HG03097 (cell line): ENCODE data around the gene ANTXRL.
"Not testable (repeated sequence)": the region's sequence is repeated elsewhere in the genome, so short reads cannot be mapped to it uniquely, and the experiment has no call there.

Experiments used
- ATAC-seq: cut with Tn5 transposase; IDR thresholded peaks from one replicate; pipeline ENCODE4 v1.9.1; 2021; ENCODE audit not compliant: unreplicated experiment, low FRiP score

The ANTXRL gene

GRCh38 chr10:46326971-46327370 is 40.2 kb downstream of the ANTXRL start:
- no peak for ATAC-seq

- no peak for ATAC-seq
Observed at GRCh38 chr10:46327685-46328084, 40.9 kb downstream of the ANTXRL start.

- no peak for ATAC-seq
Observed at GRCh38 chr10:46328853-46329689, 42.3 kb downstream of the ANTXRL start.

GRCh38 chr10:46329690-46330016 is 42.9 kb downstream of the ANTXRL start:
- ATAC-seq: no peak

GRCh38 chr10:46330894-46331293 is 44.1 kb downstream of the ANTXRL start:
- ATAC-seq: no peak

GRCh38 chr10:46365484-46365883 is 78.7 kb downstream of the ANTXRL start:
- ATAC-seq: not testable (repeated sequence)

GRCh38 chr10:46367209-46367608 is 80.4 kb downstream of the ANTXRL start:
- ATAC-seq: not testable (repeated sequence)

GRCh38 chr10:46367666-46368240 is 81.0 kb downstream of the ANTXRL start:
- not testable (repeated sequence) for ATAC-seq

GRCh38 chr10:46368956-46369355 is 82.2 kb downstream of the ANTXRL start:
- not testable (repeated sequence) for ATAC-seq

- ATAC-seq: not testable (repeated sequence)
Observed at GRCh38 chr10:46374410-46374809, 87.6 kb downstream of the ANTXRL start.

GRCh38 chr10:46375406-46375805 is 88.6 kb downstream of the ANTXRL start, which contains the start of gene ANXA8L1:
Gene ANXA8L1, plus strand, starts transcription at chr10:46375776. Its CDS starts 76 bp downstream, at chr10:46375852.
- not testable (repeated sequence) for ATAC-seq

- ATAC-seq: not testable (repeated sequence)
Observed at GRCh38 chr10:46377022-46377421, 90.2 kb downstream of the ANTXRL start.

GRCh38 chr10:46377651-46378050 is 90.9 kb downstream of the ANTXRL start:
- ATAC-seq: not testable (repeated sequence)

- ATAC-seq: not testable (repeated sequence)
Observed at GRCh38 chr10:46378108-46378507, 91.3 kb downstream of the ANTXRL start.

- not testable (repeated sequence) for ATAC-seq
Observed at GRCh38 chr10:46379233-46379848, 92.5 kb downstream of the ANTXRL start.
